Omental fat pad (tissue), 4 donors: ENCODE measurements around the gene CACNA1G. TPM values are rescaled to one million over a fixed set of nuclear protein-coding genes. Genes with fewer than 3 reads are reported as not detected.

Experiments
- ATAC-seq: fragments of 150-250 bp; one replicate; pipeline ENCODE4 v1.9.1; 2016; ENCODE audit warnings: mild to moderate bottlenecking, moderate library complexity; ENCODE audit not compliant: low FRiP score
- DNase-seq: peaks from one replicate; pipeline ENCODE4 v3.0.0-alpha.2; 2019; ENCODE audit warnings: low spot score
- total RNA-seq, 4 donors: library from RNA; depleted of rRNA; stranded (reverse); fragments of >200 nt; gene quantifications; one replicate each; pipeline ENCODE4 v1.1.0, GENCODE V29; 2016
- TF ChIP-seq, protein P1 (sequence below), 3 donors: fragments of 450-650 bp; IDR thresholded peaks; one replicate each; pipeline ENCODE4 v1.5.1; 2016 to 2017; ENCODE audit warnings: antibody characterized with exemption in 3 of 3, mild to moderate bottlenecking in 3 of 3, moderate library complexity in 2 of 3

Gene CACNA1G
- total RNA-seq, 4 donors from 2014 or later = 0.32 to 3.8 (median 1.2) TPM

DNA sequence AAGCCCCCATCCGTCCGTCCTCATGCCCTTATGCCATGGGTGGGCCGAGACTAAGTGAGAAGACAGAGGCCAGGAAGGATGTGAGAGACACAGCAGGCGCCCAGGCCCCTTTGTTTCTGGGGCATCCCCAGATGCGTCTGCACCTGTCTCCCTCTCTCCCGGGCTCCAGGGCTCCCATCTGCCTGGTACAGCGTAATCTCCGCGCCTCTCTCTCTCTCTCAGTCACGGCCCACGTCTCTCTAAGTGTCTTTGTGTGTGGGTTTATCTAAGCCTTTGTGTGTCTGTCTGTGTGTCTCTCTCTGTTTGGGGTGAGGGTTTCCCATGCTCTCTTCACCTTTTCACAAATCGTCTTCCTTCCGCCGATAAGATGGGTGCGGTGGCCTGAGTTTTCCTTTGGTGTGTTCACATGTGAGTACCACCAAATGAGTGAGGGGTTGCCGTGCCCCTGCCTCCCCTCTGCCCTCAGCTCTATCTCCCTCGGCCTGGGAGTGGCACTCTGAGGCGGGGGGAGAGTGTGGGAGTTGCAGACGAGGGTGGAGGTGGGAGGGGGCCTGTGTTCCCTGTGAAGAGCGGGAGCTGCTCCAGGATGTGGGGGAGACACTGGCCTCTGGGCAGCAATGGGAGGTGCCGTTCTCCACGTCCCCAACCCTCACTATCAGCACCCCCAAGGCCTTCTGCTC is 48.3 kb downstream of the CACNA1G start:
- ATAC-seq (no peak), DNase-seq (no peak)
- TF ChIP-seq, protein P1, sequence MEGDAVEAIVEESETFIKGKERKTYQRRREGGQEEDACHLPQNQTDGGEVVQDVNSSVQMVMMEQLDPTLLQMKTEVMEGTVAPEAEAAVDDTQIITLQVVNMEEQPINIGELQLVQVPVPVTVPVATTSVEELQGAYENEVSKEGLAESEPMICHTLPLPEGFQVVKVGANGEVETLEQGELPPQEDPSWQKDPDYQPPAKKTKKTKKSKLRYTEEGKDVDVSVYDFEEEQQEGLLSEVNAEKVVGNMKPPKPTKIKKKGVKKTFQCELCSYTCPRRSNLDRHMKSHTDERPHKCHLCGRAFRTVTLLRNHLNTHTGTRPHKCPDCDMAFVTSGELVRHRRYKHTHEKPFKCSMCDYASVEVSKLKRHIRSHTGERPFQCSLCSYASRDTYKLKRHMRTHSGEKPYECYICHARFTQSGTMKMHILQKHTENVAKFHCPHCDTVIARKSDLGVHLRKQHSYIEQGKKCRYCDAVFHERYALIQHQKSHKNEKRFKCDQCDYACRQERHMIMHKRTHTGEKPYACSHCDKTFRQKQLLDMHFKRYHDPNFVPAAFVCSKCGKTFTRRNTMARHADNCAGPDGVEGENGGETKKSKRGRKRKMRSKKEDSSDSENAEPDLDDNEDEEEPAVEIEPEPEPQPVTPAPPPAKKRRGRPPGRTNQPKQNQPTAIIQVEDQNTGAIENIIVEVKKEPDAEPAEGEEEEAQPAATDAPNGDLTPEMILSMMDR (IDR thresholded peaks at IDR 0.05) = no peak

DNA sequence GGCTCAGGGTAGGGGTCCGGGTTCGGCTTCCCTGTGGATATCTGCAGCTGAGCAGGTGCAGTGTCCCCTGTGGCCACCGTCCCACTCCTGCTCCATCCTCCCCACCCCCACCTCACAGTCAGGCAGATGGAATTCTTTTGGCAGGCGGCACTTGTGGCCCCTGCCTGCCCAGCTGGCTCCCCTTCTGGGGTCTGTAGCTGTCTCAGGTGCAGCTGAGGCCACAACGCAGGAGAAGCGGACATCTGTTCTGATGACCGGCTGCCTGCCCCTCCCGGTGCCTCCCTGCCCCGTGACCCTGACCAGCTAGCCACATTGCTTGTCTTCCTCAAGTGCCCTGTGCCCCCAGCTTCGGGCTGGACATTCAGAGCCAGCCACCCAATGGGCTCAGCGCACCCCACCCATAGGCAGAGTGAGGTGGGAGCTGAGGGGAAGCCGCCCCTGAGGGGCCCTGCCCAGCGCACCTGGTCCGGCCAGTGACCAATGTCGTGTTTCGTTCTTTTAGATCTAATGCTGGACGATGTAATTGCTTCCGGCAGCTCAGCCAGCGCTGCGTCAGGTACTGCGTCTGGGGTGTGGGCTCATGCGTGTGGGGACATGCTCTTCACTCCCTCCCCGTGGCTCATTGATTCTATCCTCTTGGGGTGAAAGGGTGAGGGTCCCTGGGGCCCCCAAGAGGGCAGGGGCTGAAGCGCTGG is 49.0 kb downstream of the CACNA1G start:
- TF ChIP-seq, protein P1 (IDR thresholded peaks at IDR 0.05) = no peak
- DNase-seq (no peak), ATAC-seq (no peak)

DNA sequence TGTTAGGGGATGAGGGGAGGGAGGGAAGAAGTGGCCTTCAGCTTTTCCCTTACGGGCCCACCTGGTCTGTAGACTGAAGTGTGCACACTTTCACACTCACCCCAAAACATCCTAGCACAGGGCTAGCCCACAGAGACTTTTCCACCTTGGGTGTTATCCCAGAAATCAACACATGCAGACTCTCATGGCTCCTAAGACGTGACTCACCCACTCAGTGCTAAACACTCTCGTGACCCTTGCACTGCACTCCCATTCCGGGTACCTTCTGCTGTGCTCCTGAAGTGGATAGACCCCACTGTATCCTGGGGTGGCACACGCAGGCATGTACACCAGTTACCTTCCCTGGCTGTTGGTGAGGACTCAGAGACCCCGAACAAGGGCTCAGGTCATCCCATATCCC is 51.1 kb downstream of the CACNA1G start:
- DNase-seq (no peak), ATAC-seq (no peak)

DNA sequence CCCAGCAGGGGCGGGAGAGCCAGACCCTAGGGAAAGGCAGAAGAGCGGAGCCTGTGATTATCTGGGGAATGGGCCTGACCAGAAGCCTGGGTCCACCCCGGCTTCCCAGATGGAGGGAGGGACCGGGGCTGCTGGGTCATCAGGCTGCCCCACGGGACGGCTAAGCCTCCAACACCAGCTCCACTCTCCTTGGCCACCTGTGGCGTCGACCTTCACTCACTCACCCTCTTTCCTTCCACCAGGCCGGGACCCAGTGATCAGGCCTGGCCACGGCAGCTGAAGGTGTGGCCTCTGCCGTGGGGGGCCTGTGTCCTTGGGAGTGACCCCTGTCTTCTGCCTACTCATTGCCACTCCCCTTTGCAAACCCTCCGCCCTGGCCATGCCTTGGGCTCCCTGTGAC is 51.8 kb downstream of the CACNA1G start:
- ATAC-seq = no peak
- DNase-seq = no peak
- TF ChIP-seq, protein P1 (IDR thresholded peaks at IDR 0.05) = no peak

More for the DNA sequence above, 51.1 kb downstream of the CACNA1G start:
- TF ChIP-seq, protein P1 (IDR thresholded peaks at IDR 0.05) = no peak

DNA sequence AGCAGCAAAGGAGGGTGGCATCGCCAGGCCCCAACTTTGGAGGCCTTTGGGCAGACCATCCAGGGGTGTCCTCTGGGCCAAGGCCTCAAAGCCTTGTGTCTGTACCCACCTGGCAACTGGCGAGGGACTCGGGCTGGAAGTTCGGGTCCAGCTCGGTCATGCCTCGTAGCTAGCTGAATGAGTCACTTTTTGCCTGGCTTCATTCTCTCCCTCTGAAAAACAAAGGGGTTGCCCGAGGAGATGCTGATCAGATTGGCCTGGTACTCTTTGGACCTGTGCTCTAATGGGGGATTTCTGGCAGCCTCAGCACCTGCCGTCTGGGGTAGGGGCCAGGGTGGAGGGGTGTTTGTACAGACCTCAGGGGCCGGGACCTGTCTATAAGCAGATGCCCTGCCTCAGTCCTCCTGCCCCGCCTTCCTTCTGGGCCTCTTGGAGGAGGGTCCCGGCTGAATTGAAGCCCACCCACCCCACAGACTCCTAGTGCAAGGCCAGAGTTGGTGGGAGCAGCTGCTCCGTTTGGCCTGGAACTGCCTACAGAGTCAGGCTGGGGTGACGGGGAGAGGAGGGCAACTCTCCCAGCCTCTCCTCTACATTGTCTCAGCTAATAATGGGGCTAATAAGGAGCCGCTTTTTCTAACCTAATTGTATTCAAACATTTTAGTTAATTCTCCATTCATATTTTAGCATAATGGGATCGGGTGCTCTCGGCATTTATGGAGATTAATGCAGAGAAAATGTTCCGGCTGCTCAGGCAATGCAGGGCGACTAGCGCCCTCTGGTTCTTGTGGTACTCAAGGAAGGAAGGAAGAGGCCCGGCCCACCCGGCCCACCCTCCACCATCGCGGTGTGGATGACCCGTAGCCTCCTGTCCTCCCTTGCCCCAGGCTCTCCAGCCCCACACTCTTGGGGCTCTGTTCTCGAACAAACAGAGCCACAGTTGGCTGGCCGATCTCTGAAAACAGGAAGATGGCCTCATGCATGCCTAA is 52.8 kb downstream of the CACNA1G start:
- DNase-seq (no peak), ATAC-seq (no peak)
- TF ChIP-seq, protein P1 (IDR thresholded peaks at IDR 0.05) = no peak

DNA sequence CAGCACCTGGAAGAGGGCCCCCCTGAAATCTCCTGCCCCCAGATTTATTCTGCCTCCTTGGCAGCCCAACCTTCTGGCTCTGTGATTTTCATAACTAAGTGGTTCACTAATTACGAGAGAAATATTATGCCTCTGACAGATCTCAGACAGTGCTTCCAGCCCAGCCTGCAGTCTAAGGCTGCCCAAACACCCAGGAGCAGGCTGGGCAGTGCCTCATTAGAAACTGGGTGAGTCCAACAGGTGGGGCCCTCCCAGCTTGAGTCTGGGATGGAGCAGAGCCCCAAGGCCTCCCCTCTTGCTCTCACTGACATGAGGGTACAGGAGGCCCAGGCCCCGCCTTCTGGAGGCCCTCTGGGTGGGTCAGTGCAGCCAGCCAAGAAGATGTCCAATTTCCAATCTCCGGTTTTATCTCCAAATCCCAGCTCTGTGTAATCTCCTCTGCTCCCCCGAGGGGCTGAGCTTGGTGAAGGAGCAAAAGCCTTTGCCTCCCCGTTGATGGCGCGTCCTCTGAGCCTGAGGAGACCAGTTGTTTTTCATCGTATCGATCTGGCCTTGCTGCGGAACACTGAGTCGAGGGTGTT is 54.0 kb downstream of the CACNA1G start:
- TF ChIP-seq, protein P1 (IDR thresholded peaks at IDR 0.05) = no peak
- DNase-seq = no peak

More for the DNA sequence above, 54.0 kb downstream of the CACNA1G start:
- no peak for ATAC-seq
